ENCODE measurements around the gene ATOH8.

- TF ChIP-seq CTCF (IDR thresholded peaks at IDR 0.05; ENCODE audit: extremely low read depth in 1 of 2, insufficient read depth in 1 of 2, low read depth in 1 of 2, low read length in 2 of 2) (no peak), JUN (IDR thresholded peaks at IDR 0.05; ENCODE audit: borderline replicate concordance, insufficient read depth, insufficient read length, low read depth) (no peak), POLR2A (IDR thresholded peaks at IDR 0.05; ENCODE audit: low read depth, low read length) (no peak), POLR2AphosphoS5 (IDR thresholded peaks at IDR 0.05; ENCODE audit: insufficient read depth, low read depth, low read length) (no peak), MAX (IDR thresholded peaks at IDR 0.05; ENCODE audit: insufficient read depth, insufficient read length) (no peak)
These were observed 7.1 kb downstream of the ATOH8 start for GRCh38 chr2:85760872-85761271.

Measured in endothelial cell of umbilical vein (primary cell).